Endothelial cell of umbilical vein (primary cell): Measurements from ENCODE around the gene EIF5B. TPM values are rescaled to one million over a fixed set of nuclear protein-coding genes. Genes with fewer than 3 reads are reported as not detected.

Experiments used
- BruUV-seq: library from RNA; stranded (reverse); fragments of 400-500 nt; replicated peaks from 2 replicates; lab custom pipeline; 2021; lab: Mats Ljungman, UMichigan
- CTCF ChIA-PET: fragments of 300-600, 350-600 bp; sonication (Branson Sonifier 250); formaldehyde crosslinking; loops from one replicate; lab custom pipeline; 2021; ENCODE audit warnings: antibody characterized with exemption, inconsistent platforms; lab: Charles Lee
- POLR2A ChIA-PET: fragments of 300-600, 350-600 bp; sonication (Branson Sonifier 250); formaldehyde crosslinking; loops from one replicate; lab custom pipeline; 2021; ENCODE audit warnings: antibody characterized with exemption, inconsistent platforms; lab: Charles Lee
- DNase-seq: peaks from one replicate; pipeline ENCODE4 v3.0.0-alpha.2; 2011; ENCODE audit warnings: low read depth, low spot score
- FAIRE-seq: peaks from 2 replicates; lab custom pipeline; 2011; peaks lifted over from hg19 to GRCh38; lab: Jason Lieb, UNC
- H2AFZ ChIP-seq: 2 replicates; pipeline ENCODE4 v1.6.0; 2012; ENCODE audit warnings: low read depth, low read length, control low read depth, inconsistent platforms
- H3K27ac ChIP-seq: 2 replicates; pipeline ENCODE4 v1.5.1; 2011; ENCODE audit warnings: low read depth, mild to moderate bottlenecking, control low read depth, low read length, moderate library complexity; ENCODE audit not compliant: insufficient read depth
- H3K27me3 ChIP-seq, 2 experiments: 2 replicates each; pipeline versions ENCODE4 v1.6.0 to v1.6.1; 2011; ENCODE audit warnings: low read length in 2 of 2, mixed read lengths in 1 of 2; ENCODE audit not compliant: control insufficient read depth in 2 of 2, insufficient read depth in 2 of 2
- H3K36me3 ChIP-seq, 2 experiments: 2 replicates in 1 of 2; 3 replicates in 1 of 2; pipeline ENCODE4 v1.5.1; 2011; ENCODE audit warnings: low read length in 2 of 2, mild to moderate bottlenecking in 1 of 2, moderate library complexity in 1 of 2; ENCODE audit not compliant: control insufficient read depth in 2 of 2, insufficient read depth in 2 of 2; ENCODE audit errors: extremely low read depth in 1 of 2
- H3K4me1 ChIP-seq: 3 replicates; pipeline ENCODE4 v1.5.1; 2011; ENCODE audit warnings: mild to moderate bottlenecking, low read length; ENCODE audit not compliant: control insufficient read depth, insufficient read depth; ENCODE audit errors: extremely low read depth
- H3K4me2 ChIP-seq: 2 replicates; pipeline ENCODE4 v1.6.1; 2011; ENCODE audit warnings: low read length, control low read depth, mixed read lengths; ENCODE audit not compliant: insufficient read depth
- H3K4me3 ChIP-seq, 3 experiments: fragments of 200-600 bp in 1 of 3; sonication (generic), shearing (Covaris generic) in 1 of 3; replicated peaks in 1 of 3; 2 replicates each; pipeline ENCODE4 v1.5.1; 2011 to 2016; ENCODE audit warnings: control low read depth in 3 of 3, low read length in 3 of 3, mild to moderate bottlenecking in 2 of 3, inconsistent platforms in 1 of 3, low read depth in 1 of 3, moderate library complexity in 1 of 3; ENCODE audit not compliant: insufficient read depth in 1 of 3
- H3K79me2 ChIP-seq: 2 replicates; pipeline ENCODE4 v1.6.0; 2012; ENCODE audit warnings: low read length, inconsistent platforms; ENCODE audit not compliant: control insufficient read depth, insufficient read depth
- H3K9ac ChIP-seq: replicated peaks from 2 replicates; pipeline ENCODE3; 2011; ENCODE audit warnings: low read length, control low read depth; ENCODE audit not compliant: insufficient read depth; ENCODE audit errors: extremely low read depth
- H3K9me1 ChIP-seq: replicated peaks from 3 replicates; pipeline ENCODE4 v1.6.0; 2011; ENCODE audit warnings: mild to moderate bottlenecking, low read length; ENCODE audit not compliant: control insufficient read depth, insufficient read depth; ENCODE audit errors: extremely low read depth
- H3K9me3 ChIP-seq: replicated peaks from 2 replicates; pipeline ENCODE4 v1.5.1; 2012; ENCODE audit warnings: low read length, inconsistent platforms; ENCODE audit not compliant: control insufficient read depth, insufficient read depth
- H4K20me1 ChIP-seq: replicated peaks from 2 replicates; pipeline ENCODE3; 2011; ENCODE audit warnings: mild to moderate bottlenecking, low read length; ENCODE audit not compliant: control insufficient read depth, insufficient read depth; ENCODE audit errors: extremely low read depth
- CTCF ChIP-seq, 2 donors: IDR thresholded peaks; 1 replicate in 1 of 2; 2 replicates in 1 of 2; pipeline ENCODE4 v1.5.1; 2011; ENCODE audit warnings: low read length in 2 of 2, mild to moderate bottlenecking in 2 of 2, moderate library complexity in 2 of 2, control low read depth in 1 of 2, inconsistent platforms in 1 of 2, low read depth in 1 of 2; ENCODE audit not compliant: insufficient read depth in 1 of 2; ENCODE audit errors: extremely low read depth in 1 of 2
- JUN ChIP-seq: IDR thresholded peaks from 2 replicates; pipeline ENCODE4 v1.6.1; 2011; ENCODE audit warnings: borderline replicate concordance, low read depth; ENCODE audit not compliant: insufficient read length, insufficient read depth
- POLR2AphosphoS5 ChIP-seq: IDR thresholded peaks from 2 replicates; pipeline ENCODE4 v1.6.1; 2012; ENCODE audit warnings: low read depth, mild to moderate bottlenecking, control low read depth, low read length, moderate library complexity; ENCODE audit not compliant: insufficient read depth
- dilution Hi-C: fragments of 300-500 bp; cut with MboI; formaldehyde crosslinking; loops from one replicate; pipeline ENCODE4 v1.15.0; 2019; ENCODE audit warnings: low sequenced_read_pairs; ENCODE audit not compliant: extremely low pct_ligation_motif_present
- intact Hi-C: fragments of 100-400 bp; cut with micrococcal nuclease; formaldehyde crosslinking; loops from one replicate; pipeline ENCODE4 v1.10.0; 2022
- polyA plus RNA-seq, 4 experiments: library from polyadenylated mRNA; depleted of rRNA in 3 of 4; stranded (reverse) in 3 of 4; unstranded in 1 of 4; fragments of >200 nt; gene quantifications; 2 replicates each; pipeline versions ENCODE4 v1.2.1 to v1.2.3, GENCODE V29; 2011 to 2012; ENCODE audit warnings: missing spikeins in 1 of 4
- total RNA-seq: library from RNA; stranded (reverse); gene quantifications from 2 replicates; pipeline ENCODE4 v1.2.3, GENCODE V29; 2021

Gene EIF5B
- total and polyA plus RNA-seq, 2 donors (not counting 3 experiments of a cell fraction or from before 2014, with no cell fraction given): 10.1 to 54.5 TPM

- ChIA-PET POLR2A (no interaction called here), CTCF (interaction anchor here (1.7 kb wide), 1 partner anchor 14 kb away, joined by 5 read pairs; no protein-coding TSS in a partner anchor)
- no peak overlapping the region for H3K27ac ChIP-seq
- no peak overlapping the region for H2AFZ ChIP-seq
- dilution Hi-C loops: no loop called here
- H3K9ac ChIP-seq: no peak overlapping the region
- H3K4me1 ChIP-seq: peaks cover 8% of the 10 kb centered on the region
- no peaks in the 10 kb centered on the region for H3K27me3 ChIP-seq
- FAIRE-seq: no peak
- intact Hi-C loops: no loop called here
- H3K9me3 ChIP-seq: no peaks in the 10 kb centered on the region
- H4K20me1 ChIP-seq: no peaks in the 10 kb centered on the region
- no peaks in the 10 kb centered on the region for H3K9me1 ChIP-seq
- no peak for DNase-seq
- TF ChIP-seq POLR2AphosphoS5 (no peak), CTCF (IDR thresholded peaks at IDR 0.05; ENCODE audit: extremely low read depth in 1 of 2, insufficient read depth in 1 of 2, low read depth in 1 of 2, low read length in 2 of 2) (no peak)
- no peak overlapping the region for H3K4me3 ChIP-seq
- BruUV-seq: no TSS peak
- peaks cover 25 to 43% of the 10 kb centered on the region in 2 experiments for H3K36me3 ChIP-seq
- H3K79me2 ChIP-seq: peaks cover 4% of the 10 kb centered on the region
- no peak overlapping the region for H3K4me2 ChIP-seq
Observed at GRCh38 chr2:99417396-99417795, 80.2 kb downstream of the EIF5B start.

- FAIRE-seq: no peak
- H3K4me3 ChIP-seq: no peak overlapping the region
- H3K27ac ChIP-seq: no peak overlapping the region
- H2AFZ ChIP-seq: no peak overlapping the region
- no peak overlapping the region for H3K4me2 ChIP-seq
- no peaks in the 10 kb centered on the region for H3K27me3 ChIP-seq
- H3K9ac ChIP-seq: no peak overlapping the region
- no peak for TF ChIP-seq JUN
- peaks cover 10% of the 10 kb centered on the region for H3K4me1 ChIP-seq
- dilution Hi-C loops (no loop called here), intact Hi-C loops (loop anchor here (5.0 kb wide), 1 partner anchor 72 kb away; the partner anchor contains the start of gene REV1)
- no TSS peak for BruUV-seq
- H3K9me1 ChIP-seq: no peaks in the 10 kb centered on the region
- DNase-seq: no peak
- ChIA-PET POLR2A (no interaction called here), CTCF (no interaction called here)
- no peaks in the 10 kb centered on the region for H4K20me1 ChIP-seq
- peaks cover 12% of the 10 kb centered on the region for H3K79me2 ChIP-seq
- no peaks in the 10 kb centered on the region for H3K9me3 ChIP-seq
- H3K36me3 ChIP-seq: peaks cover 21 to 44% of the 10 kb centered on the region in 2 experiments
Observed at GRCh38 chr2:99420031-99420430, 82.8 kb downstream of the EIF5B start.
